HUDEP-2 (cell line): ENCODE results near the gene ABCA13.
"Not testable (repeated sequence)": the region's sequence is repeated elsewhere in the genome, so short reads cannot be mapped to it uniquely, and the experiment has no call there.

Experiments used
- DNase-seq, 76 experiments: peaks; one replicate each; lab custom pipeline; 2025; ENCODE audit not compliant: unreplicated experiment in 76 of 76; lab: John Stamatoyannopoulos, UW

Gene ABCA13

GRCh38 chr7:48173313-48173712, 2.1 kb downstream of the ABCA13 start:
- no peak for DNase-seq

- DNase-seq: no peak
Observed at GRCh38 chr7:48173756-48174382, 2.6 kb downstream of the ABCA13 start.

GRCh38 chr7:48175019-48175418, 3.8 kb downstream of the ABCA13 start:
- no peak for DNase-seq

GRCh38 chr7:48176356-48176893, 5.2 kb downstream of the ABCA13 start:
- DNase-seq: no peak

GRCh38 chr7:48177271-48177670, 6.0 kb downstream of the ABCA13 start:
- no peak for DNase-seq

- DNase-seq: no peak
Observed at GRCh38 chr7:48179496-48180030, 8.3 kb downstream of the ABCA13 start.

GRCh38 chr7:48180981-48181380, 9.7 kb downstream of the ABCA13 start:
- no peak for DNase-seq

GRCh38 chr7:48182718-48183369, 11.6 kb downstream of the ABCA13 start:
- no peak for DNase-seq

- DNase-seq: no peak
Observed at GRCh38 chr7:48183370-48183743, 12.1 kb downstream of the ABCA13 start.

GRCh38 chr7:48183965-48184364, 12.7 kb downstream of the ABCA13 start:
- DNase-seq: no peak

- no peak for DNase-seq
Observed at GRCh38 chr7:48188776-48189520, 17.7 kb downstream of the ABCA13 start.

- no peak for DNase-seq
Observed at GRCh38 chr7:48192996-48193395, 21.7 kb downstream of the ABCA13 start.

GRCh38 chr7:48193421-48193820, 22.2 kb downstream of the ABCA13 start:
- DNase-seq: no peak

GRCh38 chr7:48200946-48201589, 29.8 kb downstream of the ABCA13 start:
- not testable (repeated sequence) for DNase-seq

GRCh38 chr7:48202916-48203315, 31.7 kb downstream of the ABCA13 start:
- not testable (repeated sequence) for DNase-seq

- DNase-seq: no peak
Observed at GRCh38 chr7:48207155-48207675, 36.0 kb downstream of the ABCA13 start.

GRCh38 chr7:48209004-48209600, 37.8 kb downstream of the ABCA13 start:
- DNase-seq: no peak

GRCh38 chr7:48213226-48213625, 42.0 kb downstream of the ABCA13 start:
- DNase-seq: no peak

- no peak for DNase-seq
Observed at GRCh38 chr7:48217266-48217665, 46.0 kb downstream of the ABCA13 start.

GRCh38 chr7:48217753-48218152, 46.5 kb downstream of the ABCA13 start:
- DNase-seq: no peak
